Measurements from ENCODE around the gene WFDC10B.
"Not testable (repeated sequence)": the region's sequence is repeated elsewhere in the genome, so short reads cannot be mapped to it uniquely, and the experiment has no call there.

The WFDC10B gene

GRCh38 chr20:45647441-45648050 lies 57.3 kb downstream of the WFDC10B start:
- no peak overlapping the region for H3K4me3 ChIP-seq (ENCODE audit: low read depth, low read length)
- TF ChIP-seq, protein P1, sequence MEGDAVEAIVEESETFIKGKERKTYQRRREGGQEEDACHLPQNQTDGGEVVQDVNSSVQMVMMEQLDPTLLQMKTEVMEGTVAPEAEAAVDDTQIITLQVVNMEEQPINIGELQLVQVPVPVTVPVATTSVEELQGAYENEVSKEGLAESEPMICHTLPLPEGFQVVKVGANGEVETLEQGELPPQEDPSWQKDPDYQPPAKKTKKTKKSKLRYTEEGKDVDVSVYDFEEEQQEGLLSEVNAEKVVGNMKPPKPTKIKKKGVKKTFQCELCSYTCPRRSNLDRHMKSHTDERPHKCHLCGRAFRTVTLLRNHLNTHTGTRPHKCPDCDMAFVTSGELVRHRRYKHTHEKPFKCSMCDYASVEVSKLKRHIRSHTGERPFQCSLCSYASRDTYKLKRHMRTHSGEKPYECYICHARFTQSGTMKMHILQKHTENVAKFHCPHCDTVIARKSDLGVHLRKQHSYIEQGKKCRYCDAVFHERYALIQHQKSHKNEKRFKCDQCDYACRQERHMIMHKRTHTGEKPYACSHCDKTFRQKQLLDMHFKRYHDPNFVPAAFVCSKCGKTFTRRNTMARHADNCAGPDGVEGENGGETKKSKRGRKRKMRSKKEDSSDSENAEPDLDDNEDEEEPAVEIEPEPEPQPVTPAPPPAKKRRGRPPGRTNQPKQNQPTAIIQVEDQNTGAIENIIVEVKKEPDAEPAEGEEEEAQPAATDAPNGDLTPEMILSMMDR (conservative IDR thresholded peaks at IDR 0.05; ENCODE audit: low read depth, low read length), result no peak
- no peak for DNase-seq (ENCODE audit: low read depth)

DNA sequence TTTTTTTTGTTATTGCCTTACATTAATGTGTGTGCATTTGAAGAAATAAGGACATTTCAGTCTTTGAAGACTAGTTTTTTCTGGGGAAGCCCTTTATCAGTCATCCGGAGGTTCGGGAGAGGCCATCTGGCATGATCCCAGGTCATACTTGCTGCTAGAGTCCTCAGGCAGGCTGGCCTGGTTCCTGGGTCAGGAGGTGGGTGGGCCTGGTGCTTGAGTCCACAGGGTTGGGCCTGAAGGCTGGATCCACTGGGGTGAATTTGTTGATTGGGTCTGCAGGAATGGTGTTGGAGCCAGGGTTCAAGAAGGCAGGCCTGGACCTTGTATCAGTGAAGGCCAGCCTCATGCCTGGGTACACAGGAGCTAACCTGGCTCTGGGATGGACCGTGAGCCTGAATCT lies 57.9 kb downstream of the WFDC10B start:
- no peak for DNase-seq (ENCODE audit: low read depth)
- no peak overlapping the region for H3K4me3 ChIP-seq (ENCODE audit: low read depth, low read length)
- TF ChIP-seq, protein P1 (conservative IDR thresholded peaks at IDR 0.05; ENCODE audit: low read depth, low read length), result no peak

GRCh38 chr20:45645869-45646268 lies 59.0 kb downstream of the WFDC10B start:
- not testable (repeated sequence) for H3K4me3 ChIP-seq (ENCODE audit: low read depth, low read length); DNase-seq (ENCODE audit: low read depth)

GRCh38 chr20:45641076-45641475 lies 63.7 kb downstream of the WFDC10B start:
- H3K4me3 ChIP-seq (ENCODE audit: low read depth, low read length); DNase-seq (ENCODE audit: low read depth): not testable (repeated sequence)

DNA sequence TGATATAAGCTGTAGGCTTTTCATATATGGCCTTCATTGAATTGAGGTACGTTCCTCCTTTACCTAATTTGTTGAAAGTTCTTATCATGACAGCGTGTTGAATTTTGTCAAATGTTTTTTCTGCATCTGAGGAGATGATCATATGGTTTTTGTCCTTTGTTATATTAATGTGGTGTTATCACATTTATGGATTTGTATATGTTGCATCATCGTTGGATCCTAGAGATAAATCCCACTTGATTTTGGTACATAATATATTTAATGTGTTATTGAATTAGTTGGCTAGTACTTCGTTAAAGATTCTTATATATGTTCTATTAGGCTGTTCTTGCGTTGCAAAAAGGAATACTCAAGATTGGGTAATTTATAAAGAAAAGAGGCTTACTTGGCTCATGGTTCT lies 65.1 kb downstream of the WFDC10B start:
- H3K4me3 ChIP-seq (ENCODE audit: low read depth, low read length), result no peak overlapping the region
- DNase-seq (ENCODE audit: low read depth), result no peak
- TF ChIP-seq, protein P1 (conservative IDR thresholded peaks at IDR 0.05; ENCODE audit: low read depth, low read length), result no peak

- no peak overlapping the region for H3K4me3 ChIP-seq (ENCODE audit: low read depth, low read length)
- no peak for DNase-seq (ENCODE audit: low read depth)
- TF ChIP-seq, protein P1 (conservative IDR thresholded peaks at IDR 0.05; ENCODE audit: low read depth, low read length), result no peak
Measured at GRCh38 chr20:45636513-45636912, 68.3 kb downstream of the WFDC10B start.
